ENCODE data around the gene URI1. TPM values are rescaled to one million over a fixed set of nuclear protein-coding genes. Genes with fewer than 3 reads are reported as not detected.

Gene URI1
- total and polyA plus RNA-seq, 2 donors (not counting 1 experiment from before 2014, with no cell fraction given): 21.3 to 54.2 TPM

DNA sequence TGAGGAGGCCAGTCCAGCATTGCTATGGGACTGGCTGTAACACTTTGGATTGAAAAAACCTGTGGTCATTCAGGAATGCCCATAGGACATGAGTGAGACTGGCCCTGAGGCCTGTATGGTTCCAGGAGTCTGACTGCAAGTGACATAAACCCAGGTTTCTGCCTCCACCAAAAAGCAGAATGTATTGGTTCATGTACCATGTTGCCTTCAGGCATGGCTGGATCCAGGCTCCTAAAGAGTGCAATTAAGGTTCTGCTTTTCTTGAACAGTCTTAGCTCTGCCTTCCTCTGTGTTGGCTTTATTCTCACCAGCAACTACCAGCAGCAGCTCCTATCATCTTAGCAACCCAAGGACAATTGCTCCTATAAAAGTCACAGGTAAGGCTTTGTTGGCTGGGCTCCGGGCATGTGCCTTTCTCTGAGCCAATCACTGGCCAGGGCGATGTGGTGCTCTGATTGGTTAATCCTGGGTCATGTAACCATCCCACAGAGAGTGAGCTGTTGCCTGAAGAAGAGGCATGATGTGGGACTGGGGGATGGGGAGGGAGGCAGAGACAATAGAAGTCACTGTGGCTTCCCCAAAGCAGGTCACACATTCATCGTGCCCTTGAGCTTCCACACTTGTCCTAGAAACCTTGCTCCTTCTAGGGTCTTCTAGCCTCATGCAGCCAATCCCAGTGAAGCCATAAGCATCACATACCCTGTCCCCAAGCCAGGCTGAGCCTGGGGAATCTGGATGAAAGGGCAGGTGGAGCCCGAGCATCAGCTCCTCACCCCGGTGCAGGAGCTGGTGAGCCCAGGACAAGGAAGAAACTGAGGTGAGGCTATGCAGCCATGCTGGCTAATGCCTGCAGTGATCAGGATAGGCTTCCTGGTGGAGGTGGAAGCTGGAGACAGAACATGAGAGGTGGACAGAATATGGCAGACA is 123.9 kb downstream of the URI1 start:
- Histone ChIP-seq H3K79me2 (ENCODE audit: control insufficient read depth, insufficient read depth, low read length) (no peaks in the 10 kb centered on the region), H3K4me3 (ENCODE audit: control extremely low read depth in 1 of 5, extremely low read depth in 1 of 5, insufficient read depth in 1 of 5, low read depth in 2 of 5, low read length in 4 of 5) (no peak overlapping the region), H3K27ac (ENCODE audit: low read length in 2 of 2) (no peak overlapping the region), H4K20me1 (ENCODE audit: control insufficient read depth, insufficient read depth, low read length, poor library complexity, severe bottlenecking) (no peaks in the 10 kb centered on the region), H3K9ac (ENCODE audit: low read length) (no peak overlapping the region), H2AFZ (ENCODE audit: insufficient read depth, low read depth, low read length, poor library complexity, severe bottlenecking) (no peak overlapping the region), H3K36me3 (replicated peaks in 1 of 2; ENCODE audit: control extremely low read depth in 1 of 2, control insufficient read depth in 1 of 2, extremely low read depth in 1 of 2, insufficient read depth in 2 of 2, low read length in 1 of 2) (no peaks in the 10 kb centered on the region), H3K4me2 (replicated peaks; ENCODE audit: low read depth, low read length, poor library complexity, severe bottlenecking) (no peak overlapping the region), H3K4me1 (ENCODE audit: control insufficient read depth in 2 of 2, insufficient read depth in 2 of 2, low read length in 2 of 2) (no peaks in the 10 kb centered on the region), H3K9me3 (ENCODE audit: control extremely low read depth in 1 of 3, control insufficient read depth in 2 of 3, insufficient read depth in 1 of 3, low read length in 2 of 3) (no peaks in the 10 kb centered on the region), H3K27me3 (replicated peaks in 1 of 4; ENCODE audit: control extremely low read depth in 1 of 4, control insufficient read depth in 3 of 4, insufficient read depth in 4 of 4, low read length in 3 of 4) (peaks cover 0 to 5% (median 0%) of the 10 kb centered on the region in 4 experiments)
- Mint-ChIP-seq H3K4me1 (no peaks in the 10 kb centered on the region), H3K27me3 (peaks cover 6% of the 10 kb centered on the region), H3K4me3 (no peak overlapping the region), H3K9me3 (ENCODE audit: insufficient read depth) (peaks cover 2% of the 10 kb centered on the region), H3K27ac (no peak overlapping the region)
- ATAC-seq (ENCODE audit: low read depth) (no peak), DNase-seq (no peak)
- WGBS (ENCODE audit: insufficient coverage): 96% methylated on average over 4 of the region's 5 CpGs
- ChIA-PET POLR2A (no interaction called here), CTCF (no interaction called here)
- TF ChIP-seq, protein P1, sequence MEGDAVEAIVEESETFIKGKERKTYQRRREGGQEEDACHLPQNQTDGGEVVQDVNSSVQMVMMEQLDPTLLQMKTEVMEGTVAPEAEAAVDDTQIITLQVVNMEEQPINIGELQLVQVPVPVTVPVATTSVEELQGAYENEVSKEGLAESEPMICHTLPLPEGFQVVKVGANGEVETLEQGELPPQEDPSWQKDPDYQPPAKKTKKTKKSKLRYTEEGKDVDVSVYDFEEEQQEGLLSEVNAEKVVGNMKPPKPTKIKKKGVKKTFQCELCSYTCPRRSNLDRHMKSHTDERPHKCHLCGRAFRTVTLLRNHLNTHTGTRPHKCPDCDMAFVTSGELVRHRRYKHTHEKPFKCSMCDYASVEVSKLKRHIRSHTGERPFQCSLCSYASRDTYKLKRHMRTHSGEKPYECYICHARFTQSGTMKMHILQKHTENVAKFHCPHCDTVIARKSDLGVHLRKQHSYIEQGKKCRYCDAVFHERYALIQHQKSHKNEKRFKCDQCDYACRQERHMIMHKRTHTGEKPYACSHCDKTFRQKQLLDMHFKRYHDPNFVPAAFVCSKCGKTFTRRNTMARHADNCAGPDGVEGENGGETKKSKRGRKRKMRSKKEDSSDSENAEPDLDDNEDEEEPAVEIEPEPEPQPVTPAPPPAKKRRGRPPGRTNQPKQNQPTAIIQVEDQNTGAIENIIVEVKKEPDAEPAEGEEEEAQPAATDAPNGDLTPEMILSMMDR (IDR thresholded peaks at IDR 0.05): no peak
- no peak for TF ChIP-seq EZH2 (IDR thresholded peaks at IDR 0.05; ENCODE audit: borderline replicate concordance, insufficient read depth, low read depth, low read length, poor library complexity, severe bottlenecking)
- intact Hi-C loops (cut with micrococcal nuclease): no loop called here

Small RNA genes lying within 50 kb of the gene (small RNA-seq; reads per million reads assigned to genes)
- gene AC008798.1 (ENCODE audit: insufficient read length, low read depth, low replicate concordance) (not detected), gene TAF9P3 (ENCODE audit: insufficient read length, low read depth, low replicate concordance) (not detected)

Other genes starting within 250 kb of the URI1 start
- gene C19orf12, start 227.0 kb upstream of the URI1 start, total RNA-seq: 25.7 and 29.4 TPM in 2 replicates
- gene C19orf12, start 227.0 kb upstream of the URI1 start, polyA plus RNA-seq: 11.4 and 12.6 TPM in 2 replicates
- gene CCNE1, start 130.2 kb upstream of the URI1 start, total RNA-seq: 2.5 and 3.1 TPM in 2 replicates
- gene CCNE1, start 130.2 kb upstream of the URI1 start, polyA plus RNA-seq: 2.8 and 7.6 TPM in 2 replicates